Right kidney (tissue), 1 donor: ENCODE data around the gene ARID5B.

Experiments used
- DNase-seq: peaks from one replicate; pipeline ENCODE4 v3.0.0-alpha.2; 2016

ARID5B gene

DNA sequence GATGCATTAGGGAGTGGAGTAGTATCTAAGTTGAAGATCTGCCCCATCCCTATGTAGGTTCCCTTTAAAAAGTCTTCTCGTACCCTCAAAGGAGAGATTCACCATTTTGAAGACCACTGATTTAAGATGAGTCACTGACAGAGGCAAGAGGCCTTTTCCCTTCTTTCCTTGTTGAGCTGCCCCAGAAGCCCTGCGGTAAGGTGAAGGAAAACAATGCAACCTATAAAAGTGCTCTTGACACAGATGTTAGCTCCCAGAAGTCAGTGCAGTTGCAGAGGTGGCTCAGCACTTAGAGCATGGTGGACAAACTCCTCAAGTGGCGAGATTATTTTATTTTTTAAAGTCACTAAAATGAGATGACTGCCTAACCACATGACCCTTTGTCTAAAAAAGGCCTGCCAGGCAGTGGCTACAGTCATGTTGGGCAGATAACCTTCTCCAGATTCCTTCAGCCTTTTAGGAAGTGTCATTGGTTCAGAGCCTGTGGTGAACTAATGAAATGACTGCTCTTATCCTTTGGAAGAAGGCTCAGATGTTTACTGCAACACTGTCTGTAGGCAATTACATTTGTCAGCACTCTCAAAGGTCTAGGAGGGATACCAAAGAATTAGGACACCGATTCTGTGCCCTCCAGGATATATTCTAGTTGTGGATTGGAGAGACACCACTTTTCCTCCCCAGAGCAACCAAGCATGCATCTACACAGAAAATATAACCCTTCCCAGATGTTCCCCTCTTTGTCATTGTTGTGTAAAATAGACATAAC is 88.7 kb downstream of the ARID5B start:
- no peak for DNase-seq

DNA sequence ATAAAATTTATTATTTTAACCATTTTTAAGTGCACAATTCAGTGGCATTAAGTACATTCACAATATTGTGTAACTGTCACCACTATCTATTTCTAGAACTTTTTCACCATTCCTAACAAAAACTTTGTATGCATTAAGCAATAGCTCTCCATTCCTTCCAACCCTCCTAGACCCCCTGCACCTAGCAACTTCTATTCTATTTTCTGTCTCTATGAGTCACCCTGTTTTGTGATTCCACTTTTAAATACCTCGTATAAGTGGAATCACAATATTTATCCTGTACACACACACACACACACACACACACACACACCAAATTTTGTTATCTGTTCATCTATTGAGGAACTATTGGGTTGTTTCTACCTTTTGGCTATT is 89.2 kb downstream of the ARID5B start:
- no peak for DNase-seq

DNA sequence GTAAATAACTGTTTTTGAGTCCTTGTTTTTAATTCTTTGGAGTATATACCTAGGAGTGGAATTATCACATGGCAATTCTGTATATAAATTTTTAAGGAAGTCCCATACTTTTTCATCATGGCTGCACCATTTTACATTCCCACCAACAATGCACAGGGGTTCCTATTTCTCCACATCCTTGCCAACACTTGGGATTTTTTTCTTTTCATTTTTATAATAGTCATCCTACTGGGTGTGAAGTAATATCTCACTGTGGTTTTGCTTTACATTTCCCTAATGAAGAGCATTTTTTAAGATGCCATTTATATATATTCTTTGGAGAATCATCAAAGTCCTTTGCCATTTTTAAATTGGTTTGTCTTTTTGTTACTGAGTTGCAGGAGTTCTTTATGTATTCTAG is 89.7 kb downstream of the ARID5B start:
- no peak for DNase-seq

DNA sequence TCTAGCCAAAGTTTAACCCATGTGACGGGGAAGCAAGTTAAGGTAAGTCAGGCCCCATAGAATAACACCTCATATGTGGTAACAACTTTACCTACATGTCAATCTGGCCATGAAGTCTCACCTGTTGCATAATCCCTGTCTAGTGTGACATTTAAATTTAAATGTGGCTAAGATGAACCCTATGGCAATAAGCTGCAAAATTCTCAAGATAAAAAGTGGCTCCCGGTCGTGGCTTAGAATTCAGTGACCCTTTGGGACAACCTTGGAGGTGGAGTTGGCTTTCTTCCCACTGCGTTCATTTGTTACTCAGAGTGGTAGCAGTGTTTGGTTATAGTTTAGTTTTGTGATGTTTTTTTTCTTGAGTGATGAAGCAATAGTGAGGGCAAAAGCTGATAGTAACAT is 90.6 kb downstream of the ARID5B start:
- DNase-seq, result no peak

DNA sequence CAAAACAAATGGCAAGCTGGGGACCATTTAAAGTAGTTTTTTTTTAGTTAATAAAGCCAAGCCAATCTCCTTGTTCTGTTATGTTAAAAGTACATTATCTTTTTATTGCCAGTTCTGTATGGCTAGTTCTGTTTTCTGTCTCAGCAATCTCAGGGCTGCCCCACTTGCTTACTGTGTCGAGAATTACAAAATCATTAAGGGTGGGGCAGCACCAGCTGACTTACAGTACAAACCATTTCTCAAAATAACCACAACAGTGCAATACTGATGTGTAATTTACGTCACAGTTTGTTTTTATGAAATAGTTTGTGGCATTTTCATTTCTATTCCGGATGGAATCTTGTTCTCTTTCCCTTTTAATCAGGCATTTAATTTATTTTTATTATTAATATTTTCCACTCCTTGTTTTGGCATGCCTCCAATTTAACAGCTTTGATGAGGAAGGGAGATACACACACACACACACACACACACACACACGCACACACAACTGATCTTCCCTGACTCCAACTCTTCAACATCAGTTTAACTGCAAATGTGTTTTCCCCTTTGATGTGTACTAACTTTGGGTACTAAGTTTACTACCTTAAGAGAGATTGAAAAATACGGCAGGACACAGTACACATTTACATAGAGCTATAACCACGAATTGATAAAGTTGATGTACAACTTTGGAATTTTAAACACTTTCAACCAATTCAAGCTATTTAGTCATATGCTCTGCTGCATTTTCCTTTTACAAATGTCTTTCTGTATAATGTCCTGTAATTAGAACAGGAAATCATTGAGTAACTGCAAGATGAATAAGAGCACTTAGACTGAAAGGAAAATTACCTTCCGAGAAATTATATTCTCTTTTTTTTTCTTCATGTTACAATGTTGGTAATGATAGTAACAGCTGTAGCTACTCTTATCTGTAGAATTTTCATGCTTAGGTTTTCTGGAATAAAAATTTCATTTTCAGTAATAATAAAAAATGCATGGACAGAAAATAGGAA is 91.5 kb downstream of the ARID5B start:
- DNase-seq, result no peak

DNA sequence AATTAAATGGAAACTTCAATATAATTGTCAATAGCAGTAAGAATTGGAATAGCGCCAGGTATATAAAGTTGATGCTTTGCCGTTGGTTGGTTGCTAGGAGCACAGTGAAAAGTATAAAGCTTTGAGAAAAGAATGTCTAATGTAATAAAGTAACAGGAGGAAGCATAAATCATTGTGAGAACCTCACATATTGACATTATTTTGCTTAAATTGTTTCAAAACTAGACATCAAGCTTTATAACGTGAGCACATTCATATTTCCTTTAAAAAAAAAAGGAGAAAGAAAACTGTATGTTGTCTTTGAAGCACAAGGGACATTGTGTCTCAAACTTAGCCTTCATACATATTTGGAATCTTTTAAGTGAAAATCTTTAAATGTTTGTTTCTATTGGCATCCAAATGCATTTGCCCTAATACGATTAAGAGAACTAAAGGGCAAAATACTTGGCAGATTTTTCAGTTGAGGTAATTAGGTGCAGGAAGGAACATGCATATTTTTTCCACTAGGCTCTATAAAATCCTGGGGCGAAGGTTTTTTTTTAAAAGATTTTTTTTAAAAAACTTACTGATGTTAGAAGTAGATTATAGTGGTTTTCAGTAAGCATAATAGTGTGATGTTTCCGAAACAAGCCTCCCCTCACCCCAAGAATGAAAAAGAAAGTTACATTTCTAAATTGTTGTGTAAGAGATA is 92.4 kb downstream of the ARID5B start:
- no peak for DNase-seq

DNA sequence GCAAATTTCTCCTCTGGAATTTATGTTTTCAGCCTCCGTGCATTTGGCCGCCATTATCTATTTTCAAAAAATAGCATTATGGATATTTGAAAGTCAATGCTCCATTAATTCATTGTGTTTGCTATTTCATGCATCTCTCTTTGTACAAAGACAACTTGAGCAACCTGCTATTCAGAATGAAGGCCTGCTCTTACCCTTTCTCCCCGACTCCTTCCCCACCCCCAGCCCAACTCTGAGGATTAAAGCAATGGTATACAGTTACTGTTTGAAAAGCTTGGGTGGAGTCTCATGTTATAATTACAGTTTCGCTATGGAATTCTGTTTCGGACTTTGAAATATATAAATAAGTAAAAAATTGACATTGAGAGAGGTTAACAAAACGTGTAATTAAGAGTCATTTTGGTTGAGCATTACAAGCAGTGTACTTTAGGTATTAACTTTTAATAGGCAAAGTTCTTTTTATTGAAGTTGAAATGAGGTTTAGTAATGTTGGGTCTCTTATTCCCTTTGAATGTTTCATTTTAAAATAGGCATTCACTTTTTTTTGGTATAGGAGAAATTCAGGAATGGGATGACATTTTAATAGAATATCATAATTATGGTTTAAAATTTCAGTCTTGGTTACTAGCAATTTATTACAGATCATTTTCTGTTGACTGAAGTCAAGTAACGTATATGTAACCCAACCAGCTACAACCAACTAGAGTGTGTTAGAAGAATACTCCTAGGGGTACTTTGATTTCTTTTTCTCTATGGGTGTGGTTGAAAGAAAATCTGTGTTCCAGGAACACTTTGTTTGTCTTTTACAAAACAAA is 93.1 kb downstream of the ARID5B start:
- DNase-seq, result no peak

DNA sequence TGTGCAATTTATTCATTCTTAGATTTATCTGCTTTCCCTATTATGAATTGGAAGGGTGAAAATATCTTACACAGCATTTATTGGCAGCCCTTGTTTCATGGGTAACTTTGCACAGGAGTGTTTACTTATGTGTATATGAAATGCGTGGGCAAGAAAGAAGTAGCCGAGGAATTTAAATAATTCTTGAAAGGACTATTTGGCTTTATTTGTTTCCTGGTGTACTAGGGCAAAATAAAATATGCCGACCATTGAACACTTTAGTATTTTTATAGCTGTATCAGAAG is 93.7 kb downstream of the ARID5B start:
- DNase-seq, result no peak

DNA sequence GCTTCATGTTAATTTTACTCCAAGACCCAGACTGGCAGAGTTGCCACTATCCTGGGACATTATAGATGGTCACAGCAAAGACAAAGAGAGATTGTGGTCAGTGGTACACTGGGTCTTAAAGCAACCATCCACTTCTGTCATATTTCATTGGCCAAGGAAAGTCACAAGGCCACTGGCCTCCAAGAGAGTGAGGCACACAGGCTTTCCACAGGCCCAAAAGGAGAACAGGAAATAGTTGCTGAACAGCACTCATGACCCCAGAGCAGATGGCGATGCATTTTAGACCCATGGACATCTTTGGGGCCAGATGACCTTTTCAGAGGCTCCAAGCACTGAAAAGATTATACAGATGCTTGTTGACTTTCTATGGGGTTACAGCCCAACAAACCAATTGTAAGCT is 97.4 kb downstream of the ARID5B start:
- no peak for DNase-seq

DNA sequence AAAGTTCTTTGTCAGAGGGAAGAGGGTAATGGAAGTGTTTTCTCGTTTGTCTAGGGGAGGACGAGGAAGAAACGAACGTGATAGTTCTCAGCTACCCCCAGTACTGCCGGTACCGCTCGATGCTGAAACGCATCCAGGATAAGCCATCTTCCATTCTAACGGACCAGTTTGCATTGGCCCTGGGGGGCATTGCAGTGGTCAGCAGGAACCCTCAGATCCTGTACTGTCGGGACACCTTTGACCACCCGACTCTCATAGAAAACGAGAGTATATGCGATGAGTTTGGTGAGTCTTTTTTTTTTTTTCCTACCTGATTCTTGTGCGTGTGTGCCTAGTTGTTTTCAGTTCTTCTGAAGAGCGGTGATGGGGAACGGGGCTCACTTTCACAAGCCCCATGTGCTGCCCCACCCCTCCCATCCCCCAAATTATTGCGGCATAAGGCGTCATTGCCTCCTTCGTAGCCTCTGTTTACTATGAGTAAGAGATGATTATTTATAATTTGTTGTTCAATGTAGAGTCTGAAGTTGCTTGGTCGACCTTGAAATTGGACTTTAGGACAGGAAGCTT is 98.6 kb downstream of the ARID5B start:
- DNase-seq, result no peak

DNA sequence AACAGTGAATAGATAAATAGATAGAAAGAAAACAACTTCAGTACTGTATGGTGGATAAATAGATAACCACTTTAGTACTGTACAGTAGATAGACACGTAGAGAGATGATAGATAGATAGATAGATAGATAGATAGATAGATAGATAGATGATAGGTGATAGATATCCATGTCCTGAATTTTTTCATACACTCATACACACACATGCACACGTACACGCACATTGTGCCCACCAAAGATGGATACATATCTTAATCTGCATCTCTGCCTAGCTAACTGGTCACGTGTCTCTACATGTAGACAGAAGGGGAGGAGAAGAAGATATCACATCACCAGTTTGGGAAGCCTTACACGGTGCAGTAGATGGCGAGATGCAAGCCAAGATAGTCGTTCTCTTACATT is 99.2 kb downstream of the ARID5B start:
- no peak for DNase-seq

DNA sequence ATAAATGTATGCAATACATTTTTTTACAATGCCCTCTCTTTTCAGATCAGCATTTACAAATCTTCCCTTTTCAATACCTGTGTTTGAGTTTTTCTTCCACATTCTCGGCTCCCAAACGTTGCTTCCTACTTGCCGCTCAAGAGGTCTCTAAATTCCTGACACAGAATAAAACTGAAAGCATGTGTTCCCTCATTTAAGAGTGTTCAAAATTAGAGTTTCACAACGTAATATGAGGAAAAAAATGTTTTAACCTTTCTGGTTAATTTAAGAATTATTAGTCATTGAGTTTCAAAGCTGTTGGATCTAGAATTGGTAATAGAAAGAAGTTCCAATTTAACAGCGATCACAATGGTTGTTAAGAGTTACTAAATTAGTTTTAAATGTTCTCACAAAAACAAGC is 100.4 kb downstream of the ARID5B start:
- no peak for DNase-seq

DNA sequence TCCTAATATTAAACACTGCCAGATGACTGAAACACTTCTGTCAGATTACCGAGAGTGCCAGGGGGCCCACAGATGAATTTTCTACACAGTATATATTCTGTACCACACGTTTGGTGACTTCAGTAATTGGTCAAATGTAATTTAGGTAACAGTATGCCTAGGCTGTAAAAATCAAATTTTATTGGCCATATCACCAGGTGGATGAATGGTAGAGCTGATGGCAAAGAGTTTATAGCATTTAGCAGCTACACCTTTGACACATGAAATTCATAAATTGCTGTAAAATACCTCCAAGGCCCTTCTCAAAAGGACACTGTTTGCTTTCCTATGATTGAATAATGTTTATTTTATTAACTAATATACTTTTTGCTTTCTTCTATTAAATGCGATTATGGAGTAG is 101.3 kb downstream of the ARID5B start:
- no peak for DNase-seq

DNA sequence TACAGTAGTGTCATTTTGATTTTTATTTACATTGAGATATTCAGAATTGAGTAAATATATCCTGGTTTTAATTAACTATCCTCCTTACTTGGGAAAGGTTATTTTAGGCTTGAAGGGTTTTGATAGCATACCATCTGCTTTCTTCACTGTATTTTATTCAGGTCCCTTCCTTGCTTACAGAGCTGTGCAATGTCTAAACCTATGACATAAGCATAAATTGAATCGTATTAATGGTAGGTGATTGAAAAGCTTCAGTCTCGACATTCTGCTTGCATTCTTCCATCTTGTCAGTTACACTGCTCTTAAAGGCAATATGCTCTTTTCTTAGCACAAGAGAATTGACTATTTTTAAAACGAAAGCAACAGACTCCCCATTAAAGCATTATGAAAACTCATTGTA is 102.5 kb downstream of the ARID5B start:
- DNase-seq, result no peak

DNA sequence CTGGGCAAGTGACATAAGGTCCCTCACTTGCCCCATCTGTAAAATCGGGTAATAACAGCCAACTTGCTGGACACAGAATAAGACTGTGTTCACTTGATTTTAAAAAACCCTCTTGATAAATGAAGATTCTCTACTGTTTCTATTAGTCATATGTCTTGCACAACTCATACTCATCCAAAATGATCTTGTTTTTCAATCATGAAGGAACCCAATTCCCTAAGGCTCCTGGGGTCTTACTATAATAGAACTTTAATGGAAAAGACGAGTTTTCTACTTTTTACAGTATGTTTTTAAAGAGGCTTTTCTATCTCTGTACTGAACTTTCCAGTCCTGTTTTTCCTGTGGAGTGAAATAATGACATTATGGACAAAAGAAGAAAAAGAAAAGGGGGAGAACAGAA is 103.8 kb downstream of the ARID5B start:
- DNase-seq, result no peak

DNA sequence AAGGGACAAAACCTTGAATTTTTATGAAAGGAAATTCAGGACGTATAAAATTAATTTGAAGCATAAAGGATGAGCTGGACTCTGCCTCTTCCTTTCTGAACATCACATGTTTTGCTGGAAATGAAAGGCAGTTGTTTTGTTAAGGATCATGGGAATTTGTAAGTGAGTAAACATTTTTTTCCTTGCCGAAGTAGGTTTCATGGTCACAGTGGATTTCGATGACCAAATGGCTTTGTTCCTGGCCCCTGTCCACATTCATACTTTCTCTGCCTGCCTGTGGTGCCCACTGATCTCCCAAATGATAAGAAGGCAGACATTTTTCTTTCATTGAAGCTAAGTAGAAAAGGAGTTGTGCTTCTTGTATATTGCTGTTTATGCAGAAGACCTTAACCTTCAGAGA is 104.2 kb downstream of the ARID5B start:
- DNase-seq, result no peak

DNA sequence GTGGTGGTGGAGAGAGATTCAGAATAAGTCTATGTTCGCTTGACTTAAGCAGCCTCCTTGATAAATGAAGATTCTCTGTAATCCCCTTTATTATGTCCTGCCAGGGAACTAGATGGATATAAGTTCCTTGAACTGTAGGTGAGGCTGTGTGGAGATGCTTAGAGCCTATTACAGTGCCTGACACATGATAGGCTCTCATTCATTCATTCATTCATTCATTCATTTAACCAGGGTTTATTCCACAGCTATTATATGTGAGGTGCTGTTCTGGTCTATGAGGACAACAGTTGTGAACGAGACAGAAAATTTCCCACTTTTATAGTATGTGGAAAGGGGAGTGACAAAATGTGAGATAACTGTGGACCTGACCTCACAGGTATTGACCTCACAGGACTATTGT is 105.6 kb downstream of the ARID5B start:
- DNase-seq, result no peak

DNA sequence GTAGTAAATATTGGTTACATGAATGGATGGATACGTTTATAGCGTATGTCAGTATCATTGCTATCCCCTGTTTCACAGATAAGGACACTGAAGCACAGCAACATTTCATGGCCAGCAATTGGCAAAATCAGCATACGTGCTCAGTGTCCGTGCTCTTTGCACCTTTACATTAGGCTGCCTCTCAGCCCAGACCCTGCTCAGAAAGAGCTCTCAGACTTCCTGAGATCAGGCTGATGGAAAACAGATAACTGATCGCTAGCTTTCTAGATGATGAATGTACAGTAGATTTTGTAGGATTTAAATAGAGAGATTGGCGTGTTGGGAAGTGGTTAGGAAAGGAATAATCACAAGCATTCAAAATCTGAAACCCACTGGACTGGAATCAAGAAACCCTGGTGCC is 106.7 kb downstream of the ARID5B start:
- no peak for DNase-seq

DNA sequence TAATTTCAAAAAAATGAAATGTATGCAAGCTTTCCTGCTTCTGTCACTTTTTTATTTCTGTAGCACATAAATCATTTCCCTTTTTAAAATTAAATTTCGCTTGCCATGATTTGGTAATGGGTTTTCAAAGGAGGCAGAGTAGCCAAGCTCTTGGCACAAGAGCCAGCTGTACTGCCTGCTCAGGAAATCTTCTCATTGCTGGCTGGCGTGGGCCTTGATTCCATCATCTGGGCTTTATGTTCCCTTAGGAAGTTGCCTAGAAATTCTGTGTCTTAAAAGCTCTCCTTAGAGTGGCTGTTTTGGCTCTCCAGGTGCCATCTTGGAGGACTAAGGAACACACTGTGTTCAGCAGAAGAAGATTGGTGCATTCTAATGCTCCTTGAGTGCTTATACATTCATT is 107.4 kb downstream of the ARID5B start:
- DNase-seq, result no peak

DNA sequence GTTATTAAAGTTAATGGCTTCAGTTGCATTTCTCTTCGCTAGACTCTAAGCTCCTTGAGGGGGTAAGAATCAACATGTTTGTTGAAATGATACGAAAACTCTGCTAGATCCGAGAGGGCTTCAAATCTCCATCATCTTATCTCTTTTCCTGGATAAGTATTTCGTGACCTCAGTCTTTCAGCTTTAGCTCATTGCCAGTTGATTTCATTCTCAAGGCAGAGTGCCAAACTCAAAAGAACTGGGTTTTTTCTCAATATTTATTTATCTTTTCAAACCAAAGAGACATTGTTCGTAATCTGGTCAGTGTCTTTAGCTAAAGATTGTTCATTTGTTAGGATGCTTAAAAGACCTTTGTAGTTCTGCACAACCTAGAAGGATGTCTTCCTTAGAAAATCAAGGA is 108.9 kb downstream of the ARID5B start:
- DNase-seq, result no peak

DNA sequence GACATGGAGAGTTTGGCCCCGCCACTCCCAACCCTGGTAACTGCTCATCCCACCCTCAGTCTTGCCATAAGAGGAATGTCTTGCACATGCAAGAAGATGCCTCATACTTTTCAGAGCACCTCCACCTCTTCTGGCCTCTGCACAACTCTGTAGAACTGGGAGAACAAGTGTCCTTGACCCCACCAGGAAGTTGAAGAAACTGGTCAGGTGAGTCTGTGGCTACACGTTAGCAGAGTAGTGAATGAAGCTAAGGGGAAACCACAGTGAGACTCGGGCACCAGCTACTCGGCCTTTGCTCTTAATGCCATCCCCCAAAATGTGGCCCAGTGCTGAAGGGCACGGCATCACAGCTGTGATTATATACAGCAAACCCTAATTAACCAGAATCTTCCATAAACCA is 110.1 kb downstream of the ARID5B start:
- DNase-seq, result no peak

DNA sequence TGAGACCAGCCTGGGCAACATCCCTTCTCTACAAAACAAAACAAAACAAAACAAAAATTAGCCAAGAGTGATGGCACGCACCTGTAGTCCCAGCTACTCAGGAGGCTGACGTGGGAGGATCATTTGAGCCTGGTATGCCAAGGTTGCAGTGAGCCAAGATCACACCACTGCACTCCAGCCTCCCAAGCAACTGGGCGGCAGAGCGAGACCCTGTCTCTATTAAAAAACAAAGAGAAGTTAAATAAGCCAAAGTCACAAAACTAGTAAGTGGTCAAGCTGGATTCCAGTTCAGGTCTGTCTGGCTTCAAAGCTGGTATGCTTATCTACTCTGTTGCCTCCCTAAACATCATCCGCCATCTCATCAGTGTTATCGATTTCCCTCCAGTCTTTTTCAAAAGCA is 110.8 kb downstream of the ARID5B start:
- no peak for DNase-seq
